BE2C (cell line): Measurements from ENCODE around the gene JPH4.

Source experiments
- DNase-seq: peaks from one replicate; pipeline ENCODE4 v3.0.0-alpha.2; 2020
- H3K27me3 ChIP-seq: fragments of 250-450 bp; sonication (Bioruptor Pico); 2 replicates; pipeline ENCODE4 v1.5.1; 2020; ENCODE audit warnings: mild to moderate bottlenecking
- H3K36me3 ChIP-seq: fragments of 250-450 bp; sonication (Bioruptor Pico); 2 replicates; pipeline ENCODE4 v1.5.1; 2020; ENCODE audit warnings: mild to moderate bottlenecking
- H3K4me1 ChIP-seq: fragments of 250-450 bp; sonication (Bioruptor Pico); 2 replicates; pipeline ENCODE4 v1.5.1; 2020
- H3K4me3 ChIP-seq: 2 replicates; pipeline ENCODE4 v1.5.1; 2011; ENCODE audit warnings: low read depth, low read length
- H3K9me3 ChIP-seq: fragments of 250-450 bp; sonication (Bioruptor Pico); 2 replicates; pipeline ENCODE4 v1.5.1; 2020
- TF ChIP-seq, protein P1 (sequence below): IDR thresholded peaks from 2 replicates; pipeline ENCODE4 v1.5.1; 2012; ENCODE audit warnings: mild to moderate bottlenecking, low read depth, low read length

JPH4 gene

GRCh38 chr14:23533652-23534435, 44.7 kb downstream of the JPH4 start:
- H3K9me3 ChIP-seq = no peaks in the 10 kb centered on the region
- TF ChIP-seq, protein P1, sequence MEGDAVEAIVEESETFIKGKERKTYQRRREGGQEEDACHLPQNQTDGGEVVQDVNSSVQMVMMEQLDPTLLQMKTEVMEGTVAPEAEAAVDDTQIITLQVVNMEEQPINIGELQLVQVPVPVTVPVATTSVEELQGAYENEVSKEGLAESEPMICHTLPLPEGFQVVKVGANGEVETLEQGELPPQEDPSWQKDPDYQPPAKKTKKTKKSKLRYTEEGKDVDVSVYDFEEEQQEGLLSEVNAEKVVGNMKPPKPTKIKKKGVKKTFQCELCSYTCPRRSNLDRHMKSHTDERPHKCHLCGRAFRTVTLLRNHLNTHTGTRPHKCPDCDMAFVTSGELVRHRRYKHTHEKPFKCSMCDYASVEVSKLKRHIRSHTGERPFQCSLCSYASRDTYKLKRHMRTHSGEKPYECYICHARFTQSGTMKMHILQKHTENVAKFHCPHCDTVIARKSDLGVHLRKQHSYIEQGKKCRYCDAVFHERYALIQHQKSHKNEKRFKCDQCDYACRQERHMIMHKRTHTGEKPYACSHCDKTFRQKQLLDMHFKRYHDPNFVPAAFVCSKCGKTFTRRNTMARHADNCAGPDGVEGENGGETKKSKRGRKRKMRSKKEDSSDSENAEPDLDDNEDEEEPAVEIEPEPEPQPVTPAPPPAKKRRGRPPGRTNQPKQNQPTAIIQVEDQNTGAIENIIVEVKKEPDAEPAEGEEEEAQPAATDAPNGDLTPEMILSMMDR = no peak
- DNase-seq = no peak

GRCh38 chr14:23532658-23533057, 45.9 kb downstream of the JPH4 start:
- Histone ChIP-seq H3K36me3 (no peaks in the 10 kb centered on the region), H3K27me3 (no peaks in the 10 kb centered on the region), H3K9me3 (no peaks in the 10 kb centered on the region), H3K4me3 (no peak overlapping the region), H3K4me1 (no peaks in the 10 kb centered on the region)
- no peak for DNase-seq
- TF ChIP-seq, protein P1 = no peak

More at GRCh38 chr14:23533652-23534435, 44.7 kb downstream of the JPH4 start:
- H3K4me1 ChIP-seq = no peaks in the 10 kb centered on the region; the same call in 1 of the 2 replicates
- H3K4me3 ChIP-seq = no peak overlapping the region
- no peaks in the 10 kb centered on the region for H3K27me3 ChIP-seq
- H3K36me3 ChIP-seq = no peaks in the 10 kb centered on the region

DNA sequence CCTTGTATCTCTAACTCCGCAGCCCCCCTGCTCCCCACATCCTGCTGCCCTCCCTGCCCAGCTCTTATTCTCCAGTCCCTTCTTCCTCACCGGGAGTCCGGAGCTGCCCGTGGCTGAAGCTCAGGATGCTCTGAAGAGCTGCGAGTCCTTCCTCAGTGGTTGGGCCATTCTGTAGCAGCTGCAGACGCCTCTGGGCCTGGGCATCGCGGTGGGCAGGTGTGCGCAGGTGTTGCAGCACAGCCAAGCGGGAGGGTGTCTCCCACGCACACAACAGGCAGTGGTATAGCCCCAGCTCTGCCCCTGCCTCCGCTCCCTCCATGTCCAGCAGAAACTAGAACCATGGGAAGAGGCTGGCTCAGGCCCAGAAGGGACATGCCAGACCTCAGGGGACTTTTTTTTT, 47.2 kb downstream of the JPH4 start:
- no peaks in the 10 kb centered on the region for H3K4me1 ChIP-seq
- H3K4me3 ChIP-seq = no peak overlapping the region
- H3K36me3 ChIP-seq = no peaks in the 10 kb centered on the region
- TF ChIP-seq, protein P1 = no peak
- no peaks in the 10 kb centered on the region for H3K27me3 ChIP-seq
- no peaks in the 10 kb centered on the region for H3K9me3 ChIP-seq
- no peak for DNase-seq

DNA sequence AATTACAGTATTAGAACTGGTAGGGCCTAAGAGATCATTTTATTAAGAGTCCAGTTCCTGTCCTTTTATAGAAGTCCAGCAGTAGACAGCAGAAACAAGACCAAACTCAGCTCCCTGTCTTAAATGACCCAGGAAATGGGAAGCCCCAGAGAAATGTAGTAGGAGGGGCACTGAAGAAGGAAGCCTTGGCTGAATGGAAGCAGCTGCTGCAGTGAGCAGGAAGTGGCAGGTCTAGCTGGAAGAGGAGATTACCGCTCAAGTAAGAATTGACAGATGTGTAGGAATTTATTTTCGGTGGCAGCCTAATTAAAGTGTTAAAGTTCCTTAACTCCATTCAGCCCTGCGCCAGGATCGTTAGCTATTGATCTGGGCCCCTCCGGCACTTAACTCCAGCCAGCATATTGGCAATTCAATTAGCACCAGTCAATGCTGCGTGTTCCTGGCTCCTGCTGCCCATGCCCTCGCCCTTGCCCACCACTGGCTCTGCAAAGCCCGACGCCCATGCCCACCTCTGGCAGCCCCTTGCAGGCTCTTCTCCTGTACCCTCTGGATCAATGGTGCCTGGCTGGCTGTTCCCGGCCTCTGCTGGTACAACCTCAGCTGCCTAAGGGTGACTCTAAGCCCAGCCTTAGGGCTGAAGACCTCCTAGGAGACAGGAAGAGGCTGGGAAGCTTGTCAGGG, 48.1 kb downstream of the JPH4 start:
- Histone ChIP-seq H3K4me1 (no peaks in the 10 kb centered on the region), H3K27me3 (no peaks in the 10 kb centered on the region), H3K4me3 (no peak overlapping the region), H3K9me3 (no peaks in the 10 kb centered on the region), H3K36me3 (no peaks in the 10 kb centered on the region; the same call in 1 of the 2 replicates)
- no peak for DNase-seq
- TF ChIP-seq, protein P1 = no peak

DNA sequence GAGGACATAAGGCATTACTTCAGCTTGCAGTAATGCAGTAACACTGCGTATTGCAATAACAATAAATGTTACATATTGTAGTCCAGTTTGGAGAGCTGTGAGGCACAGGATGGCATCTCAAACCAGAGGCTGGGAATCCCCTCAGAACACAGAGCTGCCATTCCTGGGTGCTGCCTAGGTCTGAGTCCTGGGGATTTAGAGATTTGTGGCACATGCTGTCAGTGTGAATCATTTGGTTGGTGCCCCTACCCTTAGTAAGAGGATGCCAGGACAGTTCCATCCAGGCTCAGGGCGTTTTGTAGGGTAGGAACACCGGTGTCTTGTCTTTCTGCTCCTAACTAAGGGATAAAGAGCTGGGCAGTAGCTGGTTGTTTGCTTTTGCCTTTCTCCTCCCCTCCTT, 49.6 kb downstream of the JPH4 start:
- Histone ChIP-seq H3K36me3 (no peaks in the 10 kb centered on the region; the same call in 1 of the 2 replicates), H3K4me1 (no peaks in the 10 kb centered on the region), H3K4me3 (no peak overlapping the region), H3K27me3 (no peaks in the 10 kb centered on the region), H3K9me3 (no peaks in the 10 kb centered on the region)
- TF ChIP-seq, protein P1 = no peak
- no peak for DNase-seq

DNA sequence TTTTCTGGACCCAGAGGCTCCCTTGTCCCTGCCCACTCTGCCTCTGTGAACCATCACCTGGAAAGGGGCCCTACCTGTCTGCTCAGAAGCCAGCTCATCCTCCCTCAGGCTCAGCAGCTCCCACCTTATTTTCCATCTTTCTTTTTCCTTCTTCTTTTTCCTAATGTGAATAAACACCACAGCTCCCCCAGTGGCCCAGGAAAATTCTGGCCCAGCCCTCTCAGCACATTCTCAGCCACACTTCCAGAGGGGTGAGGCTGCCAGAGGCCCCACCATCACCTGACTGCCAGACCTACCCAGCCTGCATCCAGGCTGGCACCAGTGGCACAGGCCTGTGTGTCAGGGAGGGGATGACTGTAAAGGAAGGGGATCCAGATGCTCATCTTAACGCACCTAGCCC, 50.0 kb downstream of the JPH4 start:
- TF ChIP-seq, protein P1 = peak; percentile 32
- Histone ChIP-seq H3K4me1 (no peaks in the 10 kb centered on the region), H3K4me3 (no peak overlapping the region), H3K9me3 (no peaks in the 10 kb centered on the region), H3K36me3 (no peaks in the 10 kb centered on the region; the same call in 1 of the 2 replicates), H3K27me3 (no peaks in the 10 kb centered on the region)
- no peak for DNase-seq
